Body of pancreas (tissue), 4 donors: Measurements from ENCODE around the gene SLC9A6.

Source experiments
- CTCF ChIP-seq, 7 experiments: fragments of 450-650 bp in 4 of 7; fragments of 200-600 bp in 3 of 7; sonication (generic) in 3 of 7; IDR thresholded peaks; one replicate each; pipeline ENCODE4 v1.5.1; 2016 to 2019; ENCODE audit warnings: antibody characterized with exemption in 7 of 7
- POLR2A ChIP-seq, 3 donors: fragments of 450-650 bp; IDR thresholded peaks; one replicate each; pipeline ENCODE4 v1.6.1; 2016; ENCODE audit warnings: antibody characterized with exemption in 3 of 3, mild to moderate bottlenecking in 2 of 3

- TF ChIP-seq CTCF (IDR thresholded peaks at IDR 0.05) = no peak
- TF ChIP-seq POLR2A (IDR thresholded peaks at IDR 0.05) = no peak
These were observed 9.8 kb upstream of the SLC9A6 start for GRCh38 chrX:135975421-135975820.
